Esophagus muscularis mucosa (tissue), 4 donors: ENCODE results near the gene SNX19.

Experiments
- EP300 ChIP-seq: sonication (generic); formaldehyde crosslinking; IDR thresholded peaks from one replicate; pipeline ENCODE4 v1.6.1; 2017; ENCODE audit warnings: antibody characterized with exemption
- POLR2AphosphoS5 ChIP-seq, 2 donors: sonication (generic); formaldehyde crosslinking; IDR thresholded peaks; one replicate each; pipeline ENCODE4 v1.6.1; 2017; ENCODE audit warnings: antibody characterized with exemption in 2 of 2
- TF ChIP-seq, protein P1 (sequence below), 3 experiments: fragments of 200-600 bp in 2 of 3; fragments of 450-650 bp in 1 of 3; sonication (generic) in 2 of 3; IDR thresholded peaks; one replicate each; pipeline ENCODE4 v1.5.1; 2017 to 2019; ENCODE audit warnings: antibody characterized with exemption in 3 of 3, mild to moderate bottlenecking in 2 of 3, moderate library complexity in 1 of 3

DNA sequence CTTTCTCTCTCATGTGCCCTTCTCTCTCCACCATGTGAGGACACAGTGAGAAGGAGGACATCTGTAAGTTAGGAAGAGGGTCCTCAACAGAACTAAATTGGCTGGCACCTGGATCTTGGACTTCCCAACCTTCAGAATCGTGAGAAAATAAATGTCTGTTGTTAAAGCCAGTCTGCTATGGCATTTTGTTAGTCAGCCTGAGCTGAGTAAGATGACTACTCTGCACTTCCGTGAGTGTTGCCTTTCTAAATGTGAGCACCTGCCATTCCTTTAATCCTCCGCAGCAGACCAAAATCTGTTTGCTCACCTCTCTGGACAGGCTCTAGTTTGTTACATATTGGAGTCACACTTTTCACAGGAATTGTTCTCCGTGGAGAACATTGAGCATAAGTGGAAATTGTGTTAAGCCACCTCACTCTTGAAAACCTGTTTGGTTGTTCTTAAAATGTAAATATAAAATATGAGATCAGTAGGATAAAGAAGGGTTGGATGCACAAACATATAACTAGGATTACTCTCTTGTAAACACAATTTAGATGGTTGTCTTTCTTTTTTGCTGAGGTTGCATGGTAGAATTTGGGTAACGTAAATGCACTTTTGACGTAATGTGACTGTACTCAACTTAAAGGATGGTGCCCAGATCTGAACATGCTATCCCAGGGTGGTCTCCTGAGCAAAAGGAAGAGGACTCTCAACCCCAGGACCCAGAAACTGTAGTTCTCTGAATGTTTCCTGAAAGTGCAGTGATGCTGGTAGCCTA is 65.9 kb downstream of the SNX19 start:
- TF ChIP-seq, protein P1, sequence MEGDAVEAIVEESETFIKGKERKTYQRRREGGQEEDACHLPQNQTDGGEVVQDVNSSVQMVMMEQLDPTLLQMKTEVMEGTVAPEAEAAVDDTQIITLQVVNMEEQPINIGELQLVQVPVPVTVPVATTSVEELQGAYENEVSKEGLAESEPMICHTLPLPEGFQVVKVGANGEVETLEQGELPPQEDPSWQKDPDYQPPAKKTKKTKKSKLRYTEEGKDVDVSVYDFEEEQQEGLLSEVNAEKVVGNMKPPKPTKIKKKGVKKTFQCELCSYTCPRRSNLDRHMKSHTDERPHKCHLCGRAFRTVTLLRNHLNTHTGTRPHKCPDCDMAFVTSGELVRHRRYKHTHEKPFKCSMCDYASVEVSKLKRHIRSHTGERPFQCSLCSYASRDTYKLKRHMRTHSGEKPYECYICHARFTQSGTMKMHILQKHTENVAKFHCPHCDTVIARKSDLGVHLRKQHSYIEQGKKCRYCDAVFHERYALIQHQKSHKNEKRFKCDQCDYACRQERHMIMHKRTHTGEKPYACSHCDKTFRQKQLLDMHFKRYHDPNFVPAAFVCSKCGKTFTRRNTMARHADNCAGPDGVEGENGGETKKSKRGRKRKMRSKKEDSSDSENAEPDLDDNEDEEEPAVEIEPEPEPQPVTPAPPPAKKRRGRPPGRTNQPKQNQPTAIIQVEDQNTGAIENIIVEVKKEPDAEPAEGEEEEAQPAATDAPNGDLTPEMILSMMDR (IDR thresholded peaks at IDR 0.05) = no peak
- TF ChIP-seq POLR2AphosphoS5 (IDR thresholded peaks at IDR 0.05) (no peak), EP300 (no peak)
